H1 (cell line): ENCODE data around the gene PRKCZ. TPM values are rescaled to one million over a fixed set of nuclear protein-coding genes. Genes with fewer than 3 reads are reported as not detected.

Experiments
- BACH1 ChIP-seq: IDR thresholded peaks from 2 replicates; pipeline ENCODE4 v1.6.1; 2012; ENCODE audit warnings: low read length, improper control_type of control experiment
- FOSL1 ChIP-seq: IDR thresholded peaks from 2 replicates; pipeline ENCODE4 v1.6.1; 2011; ENCODE audit warnings: mild to moderate bottlenecking, low read depth, low read length, moderate library complexity; ENCODE audit not compliant: insufficient read depth
- MAFK ChIP-seq: IDR thresholded peaks from 2 replicates; pipeline ENCODE4 v1.6.1; 2012; ENCODE audit warnings: low read depth, mild to moderate bottlenecking, improper control_type of control experiment, low read length
- NANOG ChIP-seq: IDR thresholded peaks from 2 replicates; pipeline ENCODE4 v1.6.1; 2011; ENCODE audit warnings: low read length, low read depth, mild to moderate bottlenecking, inconsistent platforms; ENCODE audit not compliant: insufficient read depth, poor library complexity, severe bottlenecking
- RXRA ChIP-seq: IDR thresholded peaks from 2 replicates; pipeline ENCODE4 v1.6.1; 2011; ENCODE audit warnings: low read depth, mild to moderate bottlenecking, low read length, moderate library complexity; ENCODE audit not compliant: insufficient read depth
- SAP30 ChIP-seq: fragments of 300-600 bp; sonication (generic); IDR thresholded peaks from 2 replicates; pipeline ENCODE4 v1.7.1; 2012; ENCODE audit warnings: low read length, moderate library complexity, mild to moderate bottlenecking, inconsistent platforms; ENCODE audit not compliant: insufficient read depth, insufficient replicate concordance
- SIX5 ChIP-seq: IDR thresholded peaks from 2 replicates; pipeline ENCODE4 v1.6.1; 2011; ENCODE audit warnings: mild to moderate bottlenecking, low read depth, low read length
- polyA plus RNA-seq, 7 experiments: library from polyadenylated mRNA; depleted of rRNA in 3 of 7; stranded (reverse) in 5 of 7; unstranded in 2 of 7; fragments of >200 nt in 5 of 7; fragments of 200-250 nt in 2 of 7; gene quantifications; 1 replicate in 5 of 7; 2 replicates in 1 of 7; 4 replicates in 1 of 7; pipeline versions ENCODE4 v1.2.1 to v1.2.3, GENCODE V29; 2011 to 2013; ENCODE audit warnings: missing spikeins in 2 of 7, mixed read lengths in 2 of 7
- total RNA-seq: library from RNA; stranded (reverse); fragmentation: NEBNext Ultra II Directional; extraction: Animal tissue kit (Norgen Biotek cat#: 25700); gene quantifications from 2 replicates; pipeline ENCODE4 v1.2.1, GENCODE V29; 2021
- TF ChIP-seq, protein P1 (sequence below): IDR thresholded peaks from 2 replicates; pipeline ENCODE4 v1.6.1; 2012; ENCODE audit warnings: inconsistent platforms

Gene PRKCZ
- total and polyA plus RNA-seq, 2 of the 8 experiments (the other 6 are each of a cell fraction or from before 2014, with no cell fraction given), result 37.4 to 45.1 TPM

GRCh38 chr1:2213576-2214505 is 163.6 kb downstream of the PRKCZ start (continued):
- TF ChIP-seq SAP30 (no peak), RXRA (no peak), MAFK (no peak), BACH1 (no peak), NANOG (no peak), FOSL1 (no peak), SIX5 (no peak)
- TF ChIP-seq, protein P1, sequence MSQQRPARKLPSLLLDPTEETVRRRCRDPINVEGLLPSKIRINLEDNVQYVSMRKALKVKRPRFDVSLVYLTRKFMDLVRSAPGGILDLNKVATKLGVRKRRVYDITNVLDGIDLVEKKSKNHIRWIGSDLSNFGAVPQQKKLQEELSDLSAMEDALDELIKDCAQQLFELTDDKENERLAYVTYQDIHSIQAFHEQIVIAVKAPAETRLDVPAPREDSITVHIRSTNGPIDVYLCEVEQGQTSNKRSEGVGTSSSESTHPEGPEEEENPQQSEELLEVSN, result no peak
